GM23248 (cell line): ENCODE measurements around the gene UCP3.

Experiments used
- EZH2 ChIP-seq: fragments of 200-600 bp; sonication (generic); IDR thresholded peaks from 2 replicates; pipeline ENCODE4 v1.6.1; 2018; ENCODE audit warnings: antibody characterized with exemption, mild to moderate bottlenecking; ENCODE audit not compliant: insufficient read depth, poor library complexity, severe bottlenecking
- EZH2phosphoT487 ChIP-seq: fragments of 200-600 bp; sonication (generic); IDR thresholded peaks from 2 replicates; pipeline ENCODE4 v1.6.1; 2018; ENCODE audit warnings: antibody characterized with exemption, moderate library complexity, mild to moderate bottlenecking, low read depth; ENCODE audit not compliant: insufficient read depth

GRCh38 chr11:74009230-74009547 lies 304 bp upstream of the UCP3 start:
- TF ChIP-seq EZH2 = no peak
- no peak for TF ChIP-seq EZH2phosphoT487
